Endometrial microvascular endothelial cells (primary cell): Measurements from ENCODE around the gene TMEM94. TPM values are rescaled to one million over a fixed set of nuclear protein-coding genes. Genes with fewer than 3 reads are reported as not detected.
"Not testable (repeated sequence)": the region's sequence is repeated elsewhere in the genome, so short reads cannot be mapped to it uniquely, and the experiment has no call there.

ENCODE experiments used
- in situ Hi-C: cut with HindIII; loops from 2 replicates; pipeline ENCODE4 v1.10.0; 2017; ENCODE audit warnings: low sequenced_read_pairs, low pct_unique_long_range_greater_than_20kb; ENCODE audit errors: inconsistent ontology term
- total RNA-seq: library from RNA; depleted of rRNA; stranded (reverse); fragments of >200 nt; gene quantifications from one replicate; pipeline ENCODE4 v1.2.3, GENCODE V29; 2015; ENCODE audit errors: inconsistent ontology term

The TMEM94 gene
- total RNA-seq, 1 donor from 2014 or later: 40.7 TPM

GRCh38 chr17:75473246-75473645, 16.8 kb downstream of the TMEM94 start:
- in situ Hi-C loops: no loop called here

- in situ Hi-C loops: no loop called here
Observed at GRCh38 chr17:75474736-75475135, 18.3 kb downstream of the TMEM94 start.

DNA sequence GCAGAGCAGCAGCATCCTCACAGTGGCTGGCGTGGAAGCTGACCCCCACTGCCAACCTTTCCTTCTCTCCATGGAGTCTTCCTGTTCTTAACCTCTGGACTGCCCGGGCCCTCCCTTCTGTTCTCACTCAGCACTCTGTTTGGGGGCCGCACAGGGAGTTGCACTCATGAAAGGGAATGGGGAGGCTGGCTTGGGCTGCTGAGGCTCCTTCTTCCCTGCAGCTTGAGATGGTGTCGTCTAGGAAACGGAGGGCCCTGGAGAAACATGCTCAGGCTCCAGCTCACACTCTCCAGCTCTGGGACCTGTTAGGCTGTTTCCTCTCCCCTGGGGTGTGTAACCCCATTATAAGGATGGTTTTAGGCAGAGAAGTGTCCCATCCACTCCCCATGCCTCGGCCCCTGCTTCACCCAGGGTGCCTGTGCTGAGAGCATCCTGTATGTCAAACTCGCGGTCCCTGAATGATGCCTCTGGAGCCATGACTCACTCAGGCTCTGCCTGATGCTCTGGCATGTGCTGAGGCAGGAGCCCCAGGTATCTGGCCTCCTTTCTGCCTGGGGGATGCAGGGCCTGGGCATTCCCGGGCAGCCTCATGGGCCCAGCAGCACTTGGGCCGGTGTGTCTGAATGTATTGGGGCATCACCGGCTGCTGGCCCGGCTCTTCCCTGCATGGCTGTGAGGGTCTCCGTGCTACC, 18.9 kb downstream of the TMEM94 start:
- in situ Hi-C loops: no loop called here

GRCh38 chr17:75475851-75476250, 19.4 kb downstream of the TMEM94 start:
- in situ Hi-C loops: no loop called here

GRCh38 chr17:75476271-75476671, 19.8 kb downstream of the TMEM94 start:
- in situ Hi-C loops: no loop called here

- in situ Hi-C loops: no loop called here
Observed at GRCh38 chr17:75476752-75477489, 20.5 kb downstream of the TMEM94 start.

- in situ Hi-C loops: not testable (repeated sequence)
Observed at GRCh38 chr17:75477490-75477862, 21.0 kb downstream of the TMEM94 start.

- in situ Hi-C loops: no loop called here
Observed at GRCh38 chr17:75478508-75478907, 22.1 kb downstream of the TMEM94 start.

DNA sequence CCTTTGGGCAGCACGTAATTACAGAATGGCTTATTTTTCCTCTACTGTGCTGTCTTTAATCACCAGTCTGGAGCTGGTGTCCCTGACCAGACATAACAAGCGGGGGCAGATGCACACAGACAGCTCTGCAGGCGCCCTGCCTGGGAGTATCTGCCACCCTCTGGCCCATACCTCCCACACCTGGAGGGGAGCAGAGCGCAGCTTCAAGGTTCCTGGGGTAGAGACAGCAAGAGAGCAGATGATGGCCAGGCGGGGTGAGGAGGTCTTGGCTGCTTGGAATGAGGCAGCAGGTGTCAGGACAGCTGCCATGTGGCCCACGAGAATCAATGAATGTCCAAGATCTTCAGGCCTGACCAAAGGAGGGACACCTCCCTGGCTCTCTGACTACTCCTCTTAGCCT, 23.8 kb downstream of the TMEM94 start:
- in situ Hi-C loops: no loop called here

- in situ Hi-C loops: no loop called here
Observed at GRCh38 chr17:75481194-75482068, 25.0 kb downstream of the TMEM94 start.

DNA sequence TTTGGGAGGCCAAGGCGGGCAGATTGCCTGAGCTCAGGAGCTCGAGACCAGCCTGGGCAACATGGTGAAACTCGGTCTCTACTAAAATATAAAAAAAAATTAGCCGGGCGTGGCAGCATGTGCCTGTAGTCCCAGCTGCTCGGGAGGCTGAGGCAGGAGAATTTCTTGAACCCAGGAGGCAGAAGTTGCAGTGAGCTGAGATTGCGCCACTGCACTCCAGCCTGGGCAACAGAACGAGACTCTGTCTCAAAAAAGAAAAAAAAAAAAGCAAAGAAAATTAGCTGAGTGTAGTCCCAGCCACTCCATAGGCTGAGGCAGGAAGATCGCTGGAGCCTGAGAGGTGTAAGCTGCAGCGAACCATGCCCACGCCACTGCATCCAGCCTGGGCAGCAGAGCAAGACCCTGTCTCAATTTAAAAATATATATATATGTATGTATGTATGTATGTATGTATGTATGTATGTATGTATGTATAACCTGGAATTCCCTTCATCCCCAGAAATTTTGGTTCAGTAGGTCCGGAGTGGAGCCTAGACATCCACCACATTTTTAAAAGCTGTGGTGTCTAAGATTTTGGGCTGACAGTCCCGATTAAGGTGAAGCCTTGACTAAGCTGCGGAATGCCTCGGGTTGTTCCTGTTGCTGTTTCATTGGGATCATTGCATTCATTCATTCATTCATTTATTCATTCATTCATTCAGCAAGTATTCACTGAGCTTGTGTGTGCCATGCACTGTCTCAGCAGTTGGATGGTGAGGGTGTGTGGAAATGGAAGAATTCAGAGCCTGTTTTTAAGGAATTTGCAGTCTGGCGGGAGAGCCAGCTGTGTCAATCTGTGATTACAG, 25.9 kb downstream of the TMEM94 start:
- in situ Hi-C loops: no loop called here

DNA sequence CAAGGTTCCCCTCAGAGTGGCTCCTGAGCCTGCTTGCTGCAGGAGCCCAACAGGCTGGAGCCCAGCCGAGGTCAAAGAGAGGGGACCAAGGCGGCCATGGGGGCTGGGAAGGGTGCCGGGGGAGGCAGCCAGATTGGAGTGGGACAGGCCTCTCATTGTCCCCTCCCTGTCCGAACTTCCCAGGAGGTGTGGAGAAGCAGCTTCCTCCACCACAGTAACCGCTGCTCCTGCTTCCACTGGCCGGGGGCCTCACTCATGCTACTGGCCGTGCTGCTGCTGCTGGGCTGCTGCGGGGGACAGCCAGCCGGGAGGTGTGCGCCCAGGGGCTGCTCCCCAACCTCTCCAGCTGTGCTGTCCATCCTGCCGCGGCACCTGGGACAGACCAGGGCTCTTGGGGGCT, 29.3 kb downstream of the TMEM94 start:
- in situ Hi-C loops: no loop called here

DNA sequence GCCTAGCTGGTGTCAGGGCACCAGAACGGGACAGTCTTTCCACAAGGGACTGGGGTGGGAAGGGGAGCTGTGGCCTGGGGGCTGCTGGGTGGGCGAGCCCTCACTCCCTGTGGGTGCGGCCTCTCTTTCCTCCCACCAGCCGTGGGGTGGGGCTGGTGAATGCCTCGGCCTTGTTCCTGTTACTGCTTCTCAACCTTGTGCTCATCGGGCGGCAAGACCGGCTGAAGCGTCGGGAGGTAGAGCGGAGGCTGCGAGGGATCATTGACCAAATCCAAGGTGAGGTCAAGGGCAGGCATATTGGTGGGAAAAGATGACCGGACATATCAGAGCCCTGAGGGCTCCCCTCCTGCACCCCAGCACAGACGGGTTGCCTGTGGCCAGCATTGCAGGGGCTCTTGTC, 29.7 kb downstream of the TMEM94 start:
- in situ Hi-C loops: no loop called here

DNA sequence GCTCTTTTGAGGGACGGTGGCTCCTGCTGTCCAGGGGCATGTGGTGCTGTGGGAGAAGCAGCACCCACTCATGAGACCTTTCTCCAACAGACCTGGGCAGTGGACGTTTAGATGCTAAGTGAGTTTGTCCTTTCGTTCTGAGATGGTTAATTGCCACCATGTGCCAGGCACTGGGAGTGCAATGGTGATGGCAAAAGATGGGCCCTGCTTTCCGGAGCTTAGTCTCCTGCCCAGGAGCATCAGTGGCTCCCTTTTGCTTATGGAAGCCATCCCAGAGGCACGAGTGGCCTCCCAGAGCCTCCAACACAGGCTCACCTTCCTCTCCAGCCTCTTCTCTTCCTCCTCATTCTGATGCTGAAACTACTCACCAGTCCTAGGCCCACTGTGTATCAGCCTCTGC, 30.5 kb downstream of the TMEM94 start:
- in situ Hi-C loops: no loop called here

- in situ Hi-C loops: no loop called here
Observed at GRCh38 chr17:75487351-75488070, 31.1 kb downstream of the TMEM94 start.

DNA sequence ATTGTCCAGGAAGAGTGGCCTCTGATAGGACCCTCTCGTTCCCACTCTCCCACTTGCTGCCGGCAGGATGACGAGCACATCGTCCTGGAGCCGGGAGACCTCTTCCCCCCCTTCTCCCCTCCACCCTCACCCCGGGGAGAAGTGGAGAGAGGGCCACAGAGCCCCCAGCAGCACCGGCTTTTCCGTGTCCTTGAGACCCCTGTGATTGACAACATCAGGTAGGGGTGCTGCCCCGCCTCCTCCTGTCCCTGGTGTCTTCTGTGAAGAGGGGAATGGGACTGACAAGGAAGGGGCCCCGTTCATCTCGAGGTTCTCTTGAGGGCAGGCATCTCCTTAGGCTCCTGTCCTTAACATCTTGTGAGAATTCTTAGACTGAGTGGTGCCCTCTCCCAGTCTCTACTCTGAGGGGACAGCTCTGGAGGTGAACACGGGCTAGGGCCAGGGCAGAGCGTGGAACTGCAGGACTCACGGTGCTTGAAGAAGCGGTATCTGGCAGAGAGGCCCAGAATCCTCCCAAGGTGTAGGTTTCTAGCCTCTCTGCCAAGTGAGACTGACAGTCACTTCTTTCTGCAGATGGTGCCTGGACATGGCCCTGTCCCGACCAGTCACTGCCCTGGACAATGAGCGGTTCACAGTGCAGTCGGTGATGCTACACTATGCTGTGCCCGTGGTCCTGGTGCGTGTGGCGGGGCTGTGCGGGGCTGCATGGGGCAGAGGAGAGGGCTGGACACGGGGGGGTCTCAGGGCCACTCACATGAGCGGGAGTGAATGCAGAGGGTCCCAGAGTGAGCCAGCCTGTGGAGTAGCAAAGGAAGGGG, 32.5 kb downstream of the TMEM94 start:
- in situ Hi-C loops: no loop called here

DNA sequence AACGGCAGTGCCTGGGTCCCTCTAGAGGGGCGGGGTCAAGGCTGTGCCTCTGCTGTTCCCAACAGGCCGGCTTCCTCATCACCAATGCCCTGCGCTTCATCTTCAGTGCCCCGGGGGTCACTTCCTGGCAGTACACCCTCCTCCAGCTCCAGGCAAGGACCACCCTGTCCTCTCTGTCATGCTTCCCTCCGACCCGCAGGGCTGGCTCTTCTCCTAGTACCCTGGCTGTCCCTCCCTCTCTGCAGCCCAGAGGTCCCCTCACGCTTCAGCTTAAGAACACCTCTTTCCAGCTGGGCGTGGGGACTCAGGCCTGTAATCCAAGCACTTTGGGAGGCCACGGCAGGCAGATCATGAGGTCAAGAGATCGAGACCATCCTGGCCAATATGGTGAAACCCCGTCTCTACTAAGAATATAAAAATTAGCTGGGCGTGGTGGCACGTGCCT, 33.1 kb downstream of the TMEM94 start:
- in situ Hi-C loops: no loop called here
